ENCODE measurements around the gene ESRRG.

ESRRG gene

DNA sequence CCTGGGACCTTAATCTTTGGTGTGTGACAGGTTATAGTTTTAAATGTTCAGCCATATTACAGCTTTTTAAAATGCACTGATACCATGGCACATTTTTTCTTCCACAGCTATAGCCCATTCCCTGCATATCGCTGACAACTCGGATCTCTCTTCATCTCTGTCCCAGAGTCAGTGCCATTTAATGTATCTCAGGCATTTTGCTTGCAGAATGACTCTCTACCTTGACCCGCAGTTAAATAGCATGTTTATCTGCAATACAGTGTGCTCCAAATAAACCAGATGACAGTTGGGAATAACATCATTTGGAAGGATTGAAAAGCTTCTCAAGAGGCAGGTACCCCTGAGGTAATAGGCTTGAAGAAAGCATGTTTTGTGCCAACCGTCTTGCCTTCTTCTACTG lies 200.2 kb downstream of the ESRRG start:
- DNase-seq, result no peak
- TF ChIP-seq GATA1 (IDR thresholded peaks at IDR 0.05; ENCODE audit: low read depth, low read length) (no peak), POLR2A (IDR thresholded peaks at IDR 0.05; ENCODE audit: low read length) (no peak)

DNA sequence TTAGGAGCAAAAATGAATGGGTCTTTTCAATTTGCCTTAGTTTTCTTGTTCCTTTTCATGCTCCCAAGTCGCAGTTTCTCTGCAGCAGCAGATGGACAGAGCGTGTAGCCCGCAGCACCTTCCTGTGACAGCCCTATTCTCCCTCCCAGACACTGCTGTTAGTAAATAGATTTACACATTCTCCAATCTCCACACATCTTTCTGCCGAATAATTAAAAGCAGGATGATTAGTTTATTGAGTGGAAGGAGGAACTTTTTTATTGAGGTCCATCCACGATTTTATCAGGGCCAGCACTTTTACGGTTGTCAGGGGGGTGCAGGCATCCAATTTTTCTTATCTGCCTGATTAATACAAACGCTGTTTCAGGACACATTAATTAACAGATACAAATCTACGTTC lies 201.8 kb downstream of the ESRRG start:
- TF ChIP-seq POLR2A (IDR thresholded peaks at IDR 0.05; ENCODE audit: low read length) (no peak), GATA1 (IDR thresholded peaks at IDR 0.05; ENCODE audit: low read depth, low read length) (no peak)
- no peak for DNase-seq

DNA sequence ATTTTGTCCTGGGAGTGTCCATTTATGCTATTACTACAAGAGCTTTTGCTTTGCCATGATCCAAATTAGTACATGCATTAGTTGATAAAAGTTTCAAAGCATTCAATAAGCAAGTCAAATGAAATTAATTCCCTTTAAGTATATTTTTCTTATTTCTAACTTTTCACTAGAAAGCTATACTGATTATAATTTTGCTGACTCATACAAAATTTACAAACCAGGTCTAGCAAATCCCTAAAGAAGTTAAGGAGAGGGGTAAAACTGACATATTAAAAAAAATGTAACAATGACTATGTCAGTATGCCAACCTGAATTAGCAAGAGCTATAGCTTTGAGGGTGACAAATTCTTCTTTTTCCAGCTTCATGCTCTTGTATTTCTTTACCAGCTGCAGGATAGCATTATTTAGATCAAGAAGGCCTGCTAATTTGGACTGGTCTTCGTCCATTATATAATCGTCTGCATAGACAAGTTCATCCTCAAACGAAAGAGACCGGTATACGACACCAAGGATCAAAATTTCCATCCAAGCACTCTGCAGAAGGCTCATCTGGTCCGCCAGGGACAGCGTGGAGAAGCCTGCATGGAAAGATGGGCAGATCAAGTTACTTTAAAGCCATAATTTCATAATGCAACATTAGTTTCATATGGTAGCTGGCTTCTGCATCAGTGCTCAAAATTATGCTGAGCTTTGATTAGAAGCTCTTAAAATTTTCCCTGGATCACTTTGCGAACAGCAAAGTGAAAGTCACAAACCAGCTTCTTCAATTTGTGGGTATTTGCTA lies 204.2 kb downstream of the ESRRG start:
- no peak for TF ChIP-seq POLR2A (IDR thresholded peaks at IDR 0.05; ENCODE audit: low read length)
- TF ChIP-seq GATA1 (IDR thresholded peaks at IDR 0.05; ENCODE audit: low read depth, low read length), result no peak
- DNase-seq, result no peak

DNA sequence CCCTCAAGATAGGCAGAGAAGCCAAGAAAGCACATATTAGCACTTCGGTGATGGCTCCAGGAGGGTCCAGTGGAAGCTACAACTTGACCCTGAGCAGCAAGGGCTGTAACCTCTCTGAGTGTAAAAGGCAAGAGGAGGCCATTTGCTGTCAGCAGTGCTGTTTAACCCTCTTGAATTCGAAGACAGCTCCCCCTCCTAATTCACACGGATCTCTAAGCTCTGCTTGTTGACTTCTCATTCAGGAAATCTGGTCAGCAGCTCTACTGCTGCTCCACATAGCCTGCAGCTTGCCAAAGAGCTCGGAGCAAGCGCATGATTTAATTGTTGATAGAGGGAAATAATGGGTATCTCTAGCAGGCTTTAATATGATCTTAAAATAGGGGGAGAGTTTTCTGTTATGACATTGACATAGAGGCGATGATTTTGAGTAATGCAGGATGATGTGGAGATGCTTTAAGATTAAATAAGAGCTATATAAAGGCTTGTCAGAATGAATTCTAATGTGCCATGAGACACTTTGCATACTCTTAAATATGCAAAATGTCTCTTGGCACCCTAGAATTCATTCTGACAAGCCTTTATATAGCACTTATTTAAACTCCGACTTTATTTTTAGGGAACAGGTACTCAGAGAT lies 220.6 kb downstream of the ESRRG start:
- no peak for DNase-seq
- no peak for TF ChIP-seq POLR2A (IDR thresholded peaks at IDR 0.05; ENCODE audit: low read length)
- TF ChIP-seq GATA1 (IDR thresholded peaks at IDR 0.05; ENCODE audit: low read depth, low read length), result no peak

DNA sequence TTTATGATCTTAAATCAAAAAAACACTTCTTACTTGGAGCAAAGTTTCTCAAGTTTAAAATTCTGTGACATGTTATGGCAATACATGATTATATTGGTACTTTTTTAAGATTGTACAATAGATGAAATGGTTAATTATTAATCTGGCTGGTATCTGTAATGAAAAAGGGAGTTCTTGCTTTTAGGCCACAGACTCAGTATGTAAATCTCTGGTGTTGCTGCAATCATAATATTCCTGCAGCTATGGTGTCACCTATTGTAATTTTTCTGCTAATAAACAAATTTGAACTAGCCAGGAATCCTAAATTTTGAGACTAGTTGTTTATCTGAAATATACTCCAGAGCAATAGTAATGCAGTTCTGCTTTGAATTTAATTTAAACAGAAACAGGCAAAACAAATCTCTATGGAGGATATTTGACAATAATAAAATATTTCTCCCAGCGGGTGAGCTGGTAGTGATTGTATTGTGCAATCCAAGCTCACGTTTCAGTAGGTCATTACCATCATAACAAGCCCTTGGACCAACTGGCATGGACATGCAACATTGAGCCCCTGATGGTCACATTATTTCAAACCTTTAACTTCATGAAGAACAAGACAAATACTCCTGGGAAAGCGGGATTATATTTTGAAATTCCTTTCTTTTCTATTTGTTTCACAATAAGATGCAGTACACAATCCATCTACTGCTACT lies 222.8 kb downstream of the ESRRG start:
- TF ChIP-seq GATA1 (IDR thresholded peaks at IDR 0.05; ENCODE audit: low read depth, low read length) (no peak), POLR2A (IDR thresholded peaks at IDR 0.05; ENCODE audit: low read length) (no peak)
- no peak for DNase-seq

DNA sequence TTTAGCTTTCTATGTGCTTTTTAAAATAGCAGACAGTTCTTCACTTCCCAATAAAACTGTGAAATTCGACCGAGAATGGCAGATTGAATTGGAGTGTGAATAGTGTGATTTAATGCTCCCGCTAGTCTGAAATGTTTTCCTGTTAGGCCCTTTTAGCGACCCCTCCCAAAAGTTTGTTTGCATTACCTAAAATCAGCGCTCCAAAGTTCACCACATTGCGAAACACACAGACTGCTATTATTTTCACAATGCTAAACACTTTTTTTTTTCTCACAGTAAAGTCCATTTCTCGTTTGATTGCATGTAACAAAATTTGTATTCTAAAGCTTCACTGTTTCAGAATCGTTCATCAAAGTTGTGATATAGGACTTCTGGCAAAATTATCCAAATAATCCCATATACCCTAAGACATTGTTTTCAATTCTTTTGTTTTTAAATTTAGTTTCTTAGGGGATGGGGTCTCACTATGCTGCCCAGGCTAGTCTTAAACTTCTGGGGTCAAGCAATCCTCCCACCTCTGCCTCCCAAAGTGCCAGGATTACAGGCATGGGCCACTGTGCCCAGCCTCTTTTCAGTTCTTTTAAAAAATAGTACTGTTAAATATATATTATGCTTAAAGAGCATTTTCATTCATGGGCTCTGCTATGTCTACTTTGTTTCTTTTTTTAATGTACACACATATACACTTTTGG lies 223.5 kb downstream of the ESRRG start:
- no peak for DNase-seq
- no peak for TF ChIP-seq POLR2A (IDR thresholded peaks at IDR 0.05; ENCODE audit: low read length)
- no peak for TF ChIP-seq GATA1 (IDR thresholded peaks at IDR 0.05; ENCODE audit: low read depth, low read length)

DNA sequence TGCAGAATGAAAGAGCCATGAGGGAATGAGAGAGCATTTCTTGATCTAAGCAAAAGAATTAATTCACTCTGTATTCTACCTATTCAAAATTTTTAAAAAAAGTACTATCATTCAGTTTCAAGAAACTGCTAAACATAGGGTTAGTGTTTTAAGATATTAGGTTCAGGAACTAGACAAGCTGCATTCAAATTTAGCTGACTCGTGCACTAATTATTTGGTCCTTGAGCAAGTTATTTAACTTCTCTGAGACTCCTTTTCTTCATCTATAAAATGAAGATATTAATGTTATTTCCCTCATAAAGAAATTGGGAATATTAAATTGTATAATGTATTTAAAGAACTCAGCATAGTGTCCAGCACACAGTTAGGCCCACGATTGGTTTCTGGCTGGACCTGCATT lies 225.0 kb downstream of the ESRRG start:
- TF ChIP-seq GATA1 (IDR thresholded peaks at IDR 0.05; ENCODE audit: low read depth, low read length) (no peak), POLR2A (IDR thresholded peaks at IDR 0.05; ENCODE audit: low read length) (no peak)
- no peak for DNase-seq

DNA sequence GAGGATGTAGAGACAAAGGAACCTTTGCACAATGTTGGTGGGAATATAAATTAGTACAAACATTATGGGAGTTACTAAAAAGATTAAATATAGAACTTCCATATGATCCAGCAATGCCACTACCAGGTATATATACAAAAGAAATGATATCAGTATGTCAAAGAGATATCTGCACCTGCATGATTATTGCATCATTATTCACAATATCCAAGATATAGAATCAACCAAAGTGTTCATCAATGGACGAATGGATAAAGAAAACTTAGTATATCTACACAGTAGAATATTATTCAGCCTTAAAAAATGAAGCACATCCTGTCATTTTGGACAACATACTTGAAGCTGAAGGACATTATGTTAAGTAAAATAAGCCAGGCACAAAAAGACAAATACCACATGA lies 238.2 kb downstream of the ESRRG start:
- no peak for TF ChIP-seq POLR2A (IDR thresholded peaks at IDR 0.05; ENCODE audit: low read length)
- no peak for TF ChIP-seq GATA1 (IDR thresholded peaks at IDR 0.05; ENCODE audit: low read depth, low read length)
- DNase-seq, result no peak

DNA sequence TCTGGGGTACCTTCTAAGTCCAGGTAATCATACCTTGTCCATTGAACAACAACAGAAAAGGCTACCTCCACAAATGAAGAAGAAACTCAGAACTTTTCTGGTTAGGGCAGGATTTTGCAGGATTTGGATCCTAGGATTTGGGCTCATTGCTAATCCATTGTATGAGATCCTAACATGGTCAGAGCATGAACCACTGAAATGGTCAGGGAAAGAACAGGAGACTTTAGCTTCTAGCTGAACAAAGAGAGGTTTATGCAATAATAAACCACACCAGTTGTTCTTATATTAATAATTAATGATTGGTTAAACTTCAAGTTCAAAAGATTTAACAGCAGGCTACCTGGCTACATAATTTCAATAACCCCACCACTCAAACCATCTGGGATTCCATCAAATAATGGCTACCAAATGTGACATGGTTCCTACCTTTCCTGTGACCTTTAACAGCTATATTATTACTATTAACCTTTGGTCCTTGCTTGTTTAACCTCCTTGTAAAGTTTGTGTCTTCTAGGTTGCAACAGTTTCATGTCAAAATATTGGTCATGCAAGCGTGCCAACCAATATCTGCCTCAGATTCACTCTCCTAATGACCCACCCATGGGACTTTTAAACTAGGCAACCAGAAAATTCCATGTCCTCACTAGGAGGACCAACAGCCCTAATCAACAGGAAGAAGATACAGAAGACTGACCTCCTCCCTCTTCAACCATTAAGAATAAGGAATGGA lies 239.4 kb downstream of the ESRRG start:
- DNase-seq, result no peak
- no peak for TF ChIP-seq POLR2A (IDR thresholded peaks at IDR 0.05; ENCODE audit: low read length)
- no peak for TF ChIP-seq GATA1 (IDR thresholded peaks at IDR 0.05; ENCODE audit: low read depth, low read length)

DNA sequence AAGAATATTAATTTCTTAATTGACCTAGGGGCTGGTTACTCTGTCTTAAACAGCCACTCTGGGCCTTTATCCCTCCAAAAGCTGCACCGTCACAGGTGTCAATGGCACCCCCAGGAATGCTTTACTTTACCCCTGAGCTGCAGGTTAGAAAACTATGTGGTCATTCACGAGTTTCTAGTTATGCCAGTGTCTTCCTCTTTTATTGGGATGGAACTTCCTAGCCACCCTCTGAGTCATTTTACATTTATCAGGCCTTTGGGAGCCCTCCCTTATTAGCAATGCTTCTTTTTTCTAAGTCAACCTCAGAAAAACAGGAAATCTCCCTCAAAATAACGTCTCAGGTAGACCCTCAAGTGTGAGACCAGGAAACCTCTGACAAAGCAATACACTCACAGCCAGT lies 240.6 kb downstream of the ESRRG start:
- no peak for TF ChIP-seq GATA1 (IDR thresholded peaks at IDR 0.05; ENCODE audit: low read depth, low read length)
- TF ChIP-seq POLR2A (IDR thresholded peaks at IDR 0.05; ENCODE audit: low read length), result no peak

DNA sequence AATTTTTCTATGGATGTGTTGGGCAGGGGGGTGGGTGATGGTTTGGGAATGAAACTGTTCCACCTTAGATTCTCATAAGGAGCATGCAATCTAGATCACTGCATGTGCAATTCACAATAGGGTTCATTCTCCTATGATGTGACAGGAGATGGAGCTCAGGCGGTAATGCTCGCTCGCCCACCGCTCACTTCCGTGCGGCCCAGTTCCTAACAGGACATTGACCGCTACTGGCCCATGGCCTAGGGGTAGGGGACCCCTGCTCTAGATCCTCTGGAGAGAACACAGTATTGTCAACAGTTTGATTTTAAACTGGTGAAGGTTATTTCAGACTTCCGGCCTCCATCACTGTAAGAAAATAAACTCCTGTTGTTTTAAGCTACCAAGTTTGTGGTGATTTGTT lies 245.0 kb downstream of the ESRRG start:
- no peak for DNase-seq

More for the DNA sequence above, 240.6 kb downstream of the ESRRG start:
- no peak for DNase-seq

DNA sequence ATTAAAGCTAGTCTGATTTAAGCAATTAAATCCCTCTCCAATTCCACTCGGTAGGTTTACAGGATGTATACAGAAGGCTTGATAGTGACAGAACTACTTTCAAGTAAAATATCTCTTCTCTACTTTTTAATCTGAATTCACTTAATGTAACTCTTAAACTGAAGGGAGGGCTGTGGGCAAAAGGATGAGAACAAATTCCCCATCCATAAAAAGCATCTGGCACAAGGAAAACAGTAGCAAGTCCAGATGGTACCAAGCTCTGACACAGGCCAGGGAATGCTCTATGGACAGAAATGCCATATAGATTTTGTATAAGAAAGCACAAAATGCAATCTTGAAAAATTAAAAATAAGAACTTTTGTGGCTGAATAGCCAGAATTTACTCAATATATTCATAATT lies 246.9 kb downstream of the ESRRG start:
- TF ChIP-seq GATA1 (IDR thresholded peaks at IDR 0.05; ENCODE audit: low read depth, low read length) (no peak), POLR2A (IDR thresholded peaks at IDR 0.05; ENCODE audit: low read length) (no peak)
- no peak for DNase-seq

More for the DNA sequence above, 245.0 kb downstream of the ESRRG start:
- TF ChIP-seq GATA1 (IDR thresholded peaks at IDR 0.05; ENCODE audit: low read depth, low read length) (no peak), POLR2A (IDR thresholded peaks at IDR 0.05; ENCODE audit: low read length) (no peak)

DNA sequence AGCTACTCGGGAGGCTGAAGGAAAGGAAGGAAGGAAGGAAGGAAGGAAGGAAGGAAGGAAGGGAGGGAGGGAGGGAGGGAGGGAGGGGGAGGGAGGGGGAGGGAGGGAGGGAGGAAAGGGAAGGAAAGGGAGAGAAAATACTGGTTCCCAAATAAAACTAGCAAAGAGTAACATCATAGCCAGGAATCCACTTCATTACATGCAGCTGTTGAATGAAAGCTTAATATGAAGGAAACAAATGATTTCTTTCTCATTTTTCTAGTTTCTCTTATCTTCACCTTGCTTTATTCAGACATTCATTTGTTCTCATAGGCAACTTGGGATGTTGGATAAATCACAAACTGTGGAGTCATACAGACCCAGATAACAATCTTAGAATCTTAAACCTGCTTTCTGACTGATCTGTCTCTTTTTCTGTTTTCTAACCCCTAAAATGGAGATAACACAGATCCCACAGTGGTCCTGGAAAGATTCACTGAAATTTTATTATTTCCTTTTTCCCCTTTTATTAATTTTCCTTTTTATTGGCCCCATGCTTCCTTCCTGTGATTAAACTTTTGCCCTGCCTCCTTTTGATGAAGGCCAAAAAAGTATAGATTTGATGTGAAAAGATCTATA lies 247.5 kb downstream of the ESRRG start:
- DNase-seq, result no peak
- no peak for TF ChIP-seq POLR2A (IDR thresholded peaks at IDR 0.05; ENCODE audit: low read length)
- TF ChIP-seq GATA1 (IDR thresholded peaks at IDR 0.05; ENCODE audit: low read depth, low read length), result no peak
